NCI-H82 treated with DMSO at 0.1 percent for 48 hours (cell line): ENCODE data around the gene ZSWIM5.
"Not testable (repeated sequence)": the region's sequence is repeated elsewhere in the genome, so short reads cannot be mapped to it uniquely, and the experiment has no call there.

Experiments
- DNase-seq: peaks from one replicate; lab custom pipeline; 2025; ENCODE audit not compliant: unreplicated experiment; lab: John Stamatoyannopoulos, UW

The ZSWIM5 gene

GRCh38 chr1:45205011-45205909, 1.1 kb downstream of the ZSWIM5 start:
- peak; percentile 48 for DNase-seq

DNA sequence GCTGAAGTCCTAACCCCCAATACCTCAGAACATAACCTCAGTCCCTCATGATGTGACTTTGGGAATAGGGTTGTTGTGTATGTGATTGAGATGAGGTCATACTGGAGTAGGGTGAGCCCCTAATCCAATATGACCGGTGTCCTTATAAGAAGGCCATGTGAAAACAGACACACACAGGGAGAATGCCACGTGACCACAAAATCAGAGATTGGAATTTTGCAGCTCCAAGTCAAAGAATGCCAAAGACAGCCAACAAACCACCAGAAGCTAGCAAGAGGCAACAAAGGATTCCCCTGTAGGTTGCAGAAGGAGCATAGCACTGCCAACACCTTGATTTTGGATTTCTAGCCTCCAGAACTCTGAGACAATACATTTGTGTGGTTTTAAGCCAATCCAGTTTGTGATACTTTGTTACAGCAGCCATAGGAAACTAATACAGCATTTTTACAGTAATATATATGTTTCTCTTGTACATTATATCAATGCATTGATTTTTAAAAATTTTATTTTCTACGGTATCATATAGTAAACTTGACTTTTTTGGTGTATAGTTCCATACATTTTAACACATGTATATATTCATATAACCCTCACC, 5.4 kb downstream of the ZSWIM5 start:
- DNase-seq, result peak; percentile 52

DNA sequence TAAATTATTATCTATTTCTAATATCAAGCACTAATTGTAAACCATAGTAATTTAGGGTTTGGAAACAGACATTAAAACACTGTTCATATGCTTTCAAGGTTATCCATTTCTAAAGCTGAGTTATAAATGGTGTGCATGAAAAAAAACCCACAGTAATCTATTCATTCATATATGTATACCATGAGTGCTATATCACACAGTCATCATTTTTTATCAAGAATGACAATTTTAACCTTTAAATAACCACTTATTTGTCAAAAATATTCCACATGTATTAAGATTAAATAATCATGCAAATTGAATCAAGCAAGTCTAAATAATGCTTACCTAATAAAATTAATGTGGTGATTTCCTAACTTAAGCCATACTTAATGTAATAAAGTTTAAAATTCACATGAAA, 6.0 kb downstream of the ZSWIM5 start:
- DNase-seq, result no peak

DNA sequence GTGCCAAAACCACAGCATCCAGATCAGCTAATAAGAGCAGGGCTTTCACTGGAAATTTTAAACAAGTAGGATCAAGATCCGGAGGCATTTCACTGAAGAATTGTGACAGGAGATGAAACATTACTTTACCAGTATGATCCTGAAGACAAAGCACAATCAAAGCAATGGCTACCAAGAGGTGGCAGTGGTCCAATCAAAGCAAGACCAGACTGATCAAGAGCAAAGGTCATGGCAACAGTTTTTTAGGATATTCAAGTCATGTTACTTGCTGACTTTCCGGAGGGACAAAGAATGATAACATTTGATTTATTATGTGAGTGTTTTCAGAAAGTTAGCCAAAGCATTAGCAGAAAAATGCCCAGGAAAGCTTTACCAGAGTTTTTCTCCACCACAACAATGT, 8.2 kb downstream of the ZSWIM5 start:
- no peak for DNase-seq

DNA sequence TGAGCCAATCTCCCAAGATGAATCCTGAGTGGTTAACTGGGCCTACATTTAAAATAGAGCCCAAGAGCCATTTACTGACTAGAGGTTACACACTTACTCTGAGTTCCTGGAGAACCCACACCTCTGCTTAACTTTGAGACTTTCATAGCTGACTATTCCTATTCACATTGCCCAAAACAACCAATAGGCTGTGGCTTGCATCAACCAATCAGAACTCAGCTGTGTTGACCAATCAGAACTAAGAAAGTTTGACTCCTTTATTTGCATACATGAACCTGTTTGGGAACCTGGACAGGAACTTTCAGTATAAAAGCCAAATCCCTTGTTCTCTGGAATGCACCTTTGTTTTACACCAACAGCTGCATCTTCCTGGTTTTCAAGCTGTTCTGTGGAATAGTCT, 9.5 kb downstream of the ZSWIM5 start:
- no peak for DNase-seq

- no peak for DNase-seq
Observed at GRCh38 chr1:45191418-45191783, 15.0 kb downstream of the ZSWIM5 start.

DNA sequence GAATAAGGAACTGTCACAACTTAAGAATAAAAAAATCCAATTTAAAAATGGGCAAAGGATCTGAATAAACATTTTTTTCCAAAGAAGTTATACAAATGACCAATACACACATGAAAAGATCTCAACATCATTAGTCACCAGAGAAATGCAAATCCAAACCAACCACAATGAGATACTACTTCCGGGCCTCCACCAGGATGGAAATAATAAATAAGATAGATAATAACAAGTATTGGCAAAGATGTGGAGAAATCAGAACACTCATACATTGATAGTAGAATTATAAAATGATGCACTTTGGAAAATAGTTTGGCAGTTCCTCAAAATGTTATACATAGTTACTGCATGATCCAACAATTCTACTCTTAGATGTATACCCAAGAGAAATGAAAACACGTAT, 18.7 kb downstream of the ZSWIM5 start:
- no peak for DNase-seq

DNA sequence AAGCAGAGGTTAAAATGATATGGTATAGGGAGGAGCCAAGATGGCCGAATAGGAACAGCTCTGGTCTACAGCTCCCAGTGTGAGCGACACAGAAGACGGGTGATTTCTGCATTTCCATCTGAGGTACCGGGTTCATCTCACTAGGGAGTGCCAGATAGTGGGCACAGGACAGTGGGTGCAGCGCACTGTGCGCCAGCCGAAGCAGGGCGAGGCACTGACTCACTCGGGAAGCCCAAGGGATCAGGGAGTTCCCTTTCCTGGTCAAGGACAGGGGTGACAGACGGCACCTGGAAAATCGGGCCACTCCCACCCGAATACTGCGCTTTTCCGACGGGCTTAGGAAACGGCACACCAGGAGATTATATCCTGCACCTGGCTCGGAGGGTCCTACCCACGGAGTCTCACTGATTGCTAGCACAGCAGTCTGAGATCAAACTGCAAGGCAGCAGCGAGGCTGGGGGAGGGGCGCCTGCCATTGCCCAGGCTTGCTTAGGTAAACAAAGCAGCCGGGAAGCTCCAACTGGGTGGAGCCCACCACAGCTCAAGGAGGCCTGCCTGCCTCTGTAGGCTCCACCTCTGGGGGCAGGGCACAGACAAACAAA, 26.4 kb downstream of the ZSWIM5 start:
- not testable (repeated sequence) for DNase-seq

- DNase-seq, result no peak
Observed at GRCh38 chr1:45177452-45177851, 29.0 kb downstream of the ZSWIM5 start.

DNA sequence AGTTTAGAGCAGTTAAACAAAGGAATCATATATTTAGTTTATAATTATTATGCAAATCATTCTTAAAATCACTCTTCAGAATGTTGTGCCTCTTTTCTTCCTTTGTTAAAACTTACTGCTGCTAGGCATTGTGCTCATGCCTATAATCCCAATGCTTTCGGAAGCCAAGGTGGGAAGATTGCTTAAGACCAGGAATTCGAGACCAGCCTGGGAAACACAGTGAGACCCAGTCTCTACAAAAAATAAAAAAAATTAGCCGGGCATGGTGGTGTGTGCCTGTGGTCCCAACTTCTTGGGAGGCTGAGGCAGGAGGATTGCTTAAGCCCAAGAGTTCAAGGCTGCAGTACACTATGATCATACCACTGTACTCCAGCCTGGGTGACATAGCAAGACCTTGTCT, 33.6 kb downstream of the ZSWIM5 start:
- DNase-seq, result no peak

DNA sequence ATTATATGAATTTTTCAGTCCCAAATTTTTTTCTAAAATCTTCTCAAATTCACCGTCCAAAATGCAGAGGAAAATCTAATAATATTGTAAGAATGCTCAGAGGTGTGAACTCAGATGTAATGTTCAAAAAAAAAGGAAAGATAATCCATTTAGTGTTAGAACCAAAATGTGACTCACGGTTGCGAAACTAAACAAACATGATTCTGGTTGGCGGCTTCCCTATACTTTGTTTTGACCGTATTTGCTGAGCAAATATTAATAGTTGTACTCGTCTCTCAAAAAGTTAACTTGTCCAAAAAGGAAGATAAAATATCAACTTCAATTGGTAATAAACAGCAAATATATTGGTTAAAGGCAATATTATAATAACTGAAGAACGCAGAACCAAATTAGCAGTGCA, 34.4 kb downstream of the ZSWIM5 start:
- DNase-seq, result no peak

GRCh38 chr1:45171575-45171974, 34.8 kb downstream of the ZSWIM5 start:
- no peak for DNase-seq

DNA sequence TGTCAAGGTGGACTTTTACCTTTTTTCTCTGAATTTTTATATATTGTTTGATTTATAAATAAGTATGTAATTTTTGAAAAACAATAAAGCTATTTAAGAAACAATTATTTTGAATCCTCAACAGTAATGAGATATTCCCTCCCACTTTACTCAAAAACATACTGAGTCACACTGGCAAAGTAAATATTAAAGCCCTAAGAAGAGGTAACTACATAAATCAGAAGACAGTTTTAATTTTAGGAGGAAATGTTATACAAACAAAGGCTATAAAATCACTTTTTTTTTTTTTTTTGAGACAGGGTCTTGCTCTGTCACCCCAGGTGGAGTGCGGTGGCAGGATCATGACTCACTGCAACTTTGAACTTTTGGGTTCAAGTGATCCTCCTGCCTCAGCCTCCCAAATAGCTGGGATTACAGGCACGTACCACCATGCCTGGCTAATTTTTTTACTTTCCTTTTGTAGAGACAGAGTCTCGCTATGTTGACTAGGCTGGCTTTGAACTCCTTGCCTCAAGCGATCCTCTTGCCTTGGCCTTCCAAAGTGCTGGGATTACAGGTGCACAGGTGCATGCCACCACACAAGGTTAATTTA, 36.2 kb downstream of the ZSWIM5 start:
- no peak for DNase-seq

DNA sequence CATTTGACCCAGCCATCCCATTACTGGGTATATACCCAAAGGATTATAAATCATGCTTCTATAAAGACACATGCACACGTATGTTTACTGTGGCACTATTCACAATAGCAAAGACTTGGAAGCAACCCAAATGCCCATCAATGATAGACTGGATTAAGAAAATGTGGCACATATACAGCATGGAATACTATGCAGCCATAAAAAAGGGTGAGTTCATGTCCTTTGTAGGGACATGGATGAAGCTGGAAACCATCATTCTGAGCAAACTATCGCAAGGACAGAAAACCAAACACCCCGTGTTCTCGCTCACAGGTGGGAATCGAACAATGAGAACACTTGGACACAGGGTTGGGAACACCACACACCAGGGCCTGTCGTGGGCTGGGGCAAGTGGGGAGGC, 38.5 kb downstream of the ZSWIM5 start:
- DNase-seq, result not testable (repeated sequence)

DNA sequence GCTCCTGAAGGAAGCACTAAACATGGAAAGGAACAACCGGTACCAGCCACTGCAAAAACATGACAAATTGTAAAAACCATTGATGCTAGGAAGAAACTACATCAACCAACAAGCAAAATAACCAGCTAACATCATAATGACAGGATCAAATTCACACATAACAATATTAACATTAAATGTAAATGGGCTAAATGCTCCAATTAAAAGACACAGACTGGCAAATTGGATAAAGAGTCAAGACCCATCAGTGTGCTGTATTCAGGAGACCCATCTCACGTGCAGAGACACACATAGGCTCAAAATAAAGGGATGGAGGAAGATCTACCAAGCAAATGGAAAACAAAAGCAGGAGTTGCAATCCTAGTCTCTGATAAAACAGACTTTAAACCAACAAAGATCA, 42.1 kb downstream of the ZSWIM5 start:
- not testable (repeated sequence) for DNase-seq

- DNase-seq, result not testable (repeated sequence)
Observed at GRCh38 chr1:45163111-45163510, 43.3 kb downstream of the ZSWIM5 start.

- DNase-seq, result not testable (repeated sequence)
Observed at GRCh38 chr1:45162041-45163035, 44.1 kb downstream of the ZSWIM5 start.

DNA sequence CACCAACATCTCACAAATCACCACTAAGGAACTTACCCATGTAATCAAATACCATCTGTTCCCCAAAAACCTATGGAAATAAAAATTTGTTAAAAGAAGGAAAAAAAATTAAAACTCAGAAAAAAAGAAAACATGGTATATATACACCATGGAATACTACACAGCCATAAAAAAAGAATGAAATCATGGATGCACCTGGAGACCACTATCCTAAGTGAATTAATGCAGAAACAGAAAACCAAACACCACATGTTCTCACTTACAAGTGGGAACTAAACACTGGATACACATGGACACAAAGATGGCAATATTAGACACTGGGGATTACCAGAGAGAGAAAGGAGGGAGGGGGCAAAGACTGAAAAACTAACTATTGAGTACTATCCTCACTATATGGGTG, 50.4 kb downstream of the ZSWIM5 start:
- no peak for DNase-seq

DNA sequence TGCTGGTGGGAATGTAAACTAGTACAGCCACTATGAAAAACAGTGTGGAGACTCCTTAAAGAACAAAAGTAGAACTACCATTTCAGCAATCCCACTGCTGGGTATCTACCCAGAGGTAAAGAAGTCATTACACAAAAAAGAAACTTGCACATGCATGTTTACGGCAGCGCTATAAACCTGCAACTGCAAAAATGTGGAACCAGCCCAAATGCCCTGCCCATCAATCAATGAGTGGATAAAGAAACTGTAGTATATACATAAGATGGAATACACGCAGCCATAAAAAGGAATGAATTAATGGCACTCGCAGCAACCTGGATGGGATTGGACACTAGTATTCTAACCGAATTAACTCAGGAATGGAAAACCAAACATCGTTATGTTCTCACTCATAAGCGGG, 51.0 kb downstream of the ZSWIM5 start:
- DNase-seq, result no peak

DNA sequence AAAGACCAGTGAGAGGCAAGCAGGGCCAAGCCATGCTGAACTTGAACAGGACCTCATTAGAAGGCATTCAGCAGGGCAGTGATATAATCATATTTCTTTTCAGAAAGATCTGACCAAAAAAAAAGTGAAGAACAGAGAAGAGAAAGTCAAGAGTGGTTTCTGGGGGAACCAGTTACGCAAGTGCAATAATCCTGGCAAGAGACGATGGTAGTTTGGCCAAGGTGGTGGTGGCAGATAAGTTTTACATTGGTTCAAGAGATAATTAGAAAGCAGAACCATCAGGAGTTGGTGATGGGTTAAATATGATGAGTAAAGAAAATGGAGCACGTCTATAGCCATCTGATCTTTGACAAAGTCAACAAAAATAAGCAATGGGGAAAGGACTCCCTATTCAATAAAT, 54.3 kb downstream of the ZSWIM5 start:
- no peak for DNase-seq
